Body of pancreas (tissue), 4 donors: ENCODE measurements around the gene CSF2RB. TPM values are rescaled to one million over a fixed set of nuclear protein-coding genes. Genes with fewer than 3 reads are reported as not detected.

Source experiments
- ATAC-seq: fragments of 150-250 bp; one replicate; pipeline ENCODE4 v1.9.1; 2016
- DNase-seq, 4 donors: peaks; one replicate each; pipeline ENCODE4 v3.0.0-alpha.2; 2019
- H3K27ac ChIP-seq, 4 donors: fragments of 200-600 bp; sonication (generic); 1 replicate in 3 of 4; 2 replicates in 1 of 4; pipeline versions ENCODE4 v1.5.1 to v1.6.1; 2016 to 2019; ENCODE audit warnings: mild to moderate bottlenecking in 1 of 4, mixed read lengths in 1 of 4, moderate library complexity in 1 of 4
- H3K27me3 ChIP-seq, 2 donors: fragments of 200-600 bp; sonication (generic); one replicate each; pipeline ENCODE4 v1.6.0; 2016; ENCODE audit warnings: mild to moderate bottlenecking in 1 of 2
- H3K36me3 ChIP-seq, 2 donors: fragments of 200-600 bp; sonication (generic); replicated peaks in 1 of 2; 2 replicates each; pipeline ENCODE4 v1.5.1; 2016; ENCODE audit warnings: low read depth in 2 of 2; ENCODE audit not compliant: insufficient read depth in 1 of 2
- H3K4me1 ChIP-seq: fragments of 200-600 bp; sonication (generic); one replicate; pipeline ENCODE4 v1.6.0; 2016
- H3K4me3 ChIP-seq, 2 donors: fragments of 200-600 bp; sonication (generic); 1 replicate in 1 of 2; 2 replicates in 1 of 2; pipeline ENCODE4 v1.5.1; 2016 to 2019
- H3K9me3 ChIP-seq, 3 donors: fragments of 200-600 bp; sonication (generic); 1 replicate in 2 of 3; 2 replicates in 1 of 3; pipeline ENCODE4 v1.5.1; 2016
- POLR2A ChIP-seq, 3 donors: fragments of 450-650 bp; IDR thresholded peaks; one replicate each; pipeline ENCODE4 v1.6.1; 2016; ENCODE audit warnings: antibody characterized with exemption in 3 of 3, mild to moderate bottlenecking in 2 of 3
- WGBS, 2 donors: methylation state at CpG; one replicate each; pipeline ENCODE4 v1.1.5; 2017; 5-methylcytosine and 5-hydroxymethylcytosine counted together
- intact Hi-C: fragments of 100-400 bp; cut with DNase I; formaldehyde crosslinking; loops from one replicate; pipeline ENCODE4 v1.15.1; 2023
- total RNA-seq, 2 donors: library from RNA; depleted of rRNA; stranded (reverse); fragments of >200 nt; gene quantifications; one replicate each; pipeline ENCODE4 v1.1.0, GENCODE V29; 2016
- TF ChIP-seq, protein P1 (sequence below), 7 experiments: fragments of 450-650 bp in 4 of 7; fragments of 200-600 bp in 3 of 7; sonication (generic) in 3 of 7; IDR thresholded peaks; one replicate each; pipeline ENCODE4 v1.5.1; 2016 to 2019; ENCODE audit warnings: antibody characterized with exemption in 7 of 7

CSF2RB gene
- total RNA-seq, 2 donors from 2014 or later = 2.0 to 2.9 TPM

DNA sequence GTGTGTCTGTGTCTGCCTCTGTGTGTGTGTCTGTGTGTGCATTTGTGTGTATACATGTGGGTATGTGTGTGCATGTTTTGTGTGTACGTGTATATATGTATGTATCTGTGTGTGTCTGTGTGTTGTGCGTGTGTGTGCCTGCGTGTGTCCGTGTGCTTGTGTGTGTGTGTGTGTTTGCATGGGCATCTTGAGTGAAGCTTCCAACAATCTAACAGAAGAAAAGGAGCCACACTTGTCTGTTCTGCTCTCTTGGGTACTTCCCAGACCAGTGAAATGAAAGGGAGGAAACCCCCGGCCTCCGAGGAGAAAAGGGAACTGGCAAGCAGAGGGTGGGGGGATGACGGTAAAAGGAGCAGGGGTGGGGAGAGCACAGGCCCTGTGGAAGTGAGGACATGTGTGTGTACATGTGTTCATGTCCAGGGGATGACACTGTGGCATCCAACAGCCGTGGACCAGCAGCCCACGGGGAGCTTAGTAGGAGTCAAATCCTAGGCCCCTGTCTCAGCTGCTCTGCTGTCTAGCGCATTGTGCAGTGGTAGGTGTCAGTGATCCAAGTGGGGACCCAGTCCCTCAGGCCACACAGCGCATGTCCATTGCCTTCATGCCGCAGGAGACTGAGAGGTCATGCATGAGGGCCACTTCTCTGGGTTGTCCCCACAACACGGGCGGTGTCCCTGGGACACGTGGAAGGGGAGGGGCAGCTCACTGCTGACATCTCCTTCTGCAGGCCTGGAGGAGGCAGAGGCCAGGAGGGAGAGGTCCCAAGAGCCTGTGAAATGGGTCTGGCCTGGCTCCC is 8.1 kb downstream of the CSF2RB start:
- no peaks in the 10 kb centered on the region for H3K36me3 ChIP-seq
- H3K4me3 ChIP-seq = no peak overlapping the region
- H3K27me3 ChIP-seq = no peaks in the 10 kb centered on the region
- H3K9me3 ChIP-seq = no peaks in the 10 kb centered on the region
- peak in 1 of 4 donors; percentile 53 for DNase-seq
- intact Hi-C loops = no loop called here
- WGBS, 2 donors = 56 to 62% methylated on average over 11 to 15 of the region's 15 CpGs
- TF ChIP-seq, protein P1, sequence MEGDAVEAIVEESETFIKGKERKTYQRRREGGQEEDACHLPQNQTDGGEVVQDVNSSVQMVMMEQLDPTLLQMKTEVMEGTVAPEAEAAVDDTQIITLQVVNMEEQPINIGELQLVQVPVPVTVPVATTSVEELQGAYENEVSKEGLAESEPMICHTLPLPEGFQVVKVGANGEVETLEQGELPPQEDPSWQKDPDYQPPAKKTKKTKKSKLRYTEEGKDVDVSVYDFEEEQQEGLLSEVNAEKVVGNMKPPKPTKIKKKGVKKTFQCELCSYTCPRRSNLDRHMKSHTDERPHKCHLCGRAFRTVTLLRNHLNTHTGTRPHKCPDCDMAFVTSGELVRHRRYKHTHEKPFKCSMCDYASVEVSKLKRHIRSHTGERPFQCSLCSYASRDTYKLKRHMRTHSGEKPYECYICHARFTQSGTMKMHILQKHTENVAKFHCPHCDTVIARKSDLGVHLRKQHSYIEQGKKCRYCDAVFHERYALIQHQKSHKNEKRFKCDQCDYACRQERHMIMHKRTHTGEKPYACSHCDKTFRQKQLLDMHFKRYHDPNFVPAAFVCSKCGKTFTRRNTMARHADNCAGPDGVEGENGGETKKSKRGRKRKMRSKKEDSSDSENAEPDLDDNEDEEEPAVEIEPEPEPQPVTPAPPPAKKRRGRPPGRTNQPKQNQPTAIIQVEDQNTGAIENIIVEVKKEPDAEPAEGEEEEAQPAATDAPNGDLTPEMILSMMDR (IDR thresholded peaks at IDR 0.05) = no peak
- no peak for ATAC-seq
- H3K27ac ChIP-seq = no peak overlapping the region
- no peaks in the 10 kb centered on the region for H3K4me1 ChIP-seq

DNA sequence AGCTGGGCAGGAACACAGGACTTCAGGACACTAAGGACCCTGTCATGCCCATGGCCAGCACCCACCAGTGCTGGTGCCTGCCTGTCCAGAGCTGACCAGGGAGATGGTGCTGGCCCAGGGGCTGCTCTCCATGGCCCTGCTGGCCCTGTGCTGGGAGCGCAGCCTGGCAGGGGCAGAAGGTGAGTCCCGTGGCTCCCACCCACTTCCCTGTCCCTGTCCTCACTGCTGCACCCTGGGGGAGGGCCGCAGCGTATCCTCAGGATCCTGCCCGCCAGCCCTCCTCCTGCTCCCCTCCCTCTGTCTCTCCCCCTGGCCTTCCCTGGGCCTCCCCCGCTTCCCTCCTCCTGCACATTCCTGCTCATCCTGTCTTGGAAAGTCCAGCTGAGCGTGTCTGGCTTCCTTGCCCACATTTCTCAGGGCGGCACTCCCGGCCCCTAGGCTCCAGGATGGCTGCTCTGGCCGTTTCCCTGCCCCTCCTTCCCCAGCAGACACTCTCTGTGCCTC is 8.7 kb downstream of the CSF2RB start:
- Histone ChIP-seq H3K4me1 (no peaks in the 10 kb centered on the region), H3K27ac (no peak overlapping the region), H3K27me3 (no peaks in the 10 kb centered on the region), H3K36me3 (no peaks in the 10 kb centered on the region), H3K9me3 (no peaks in the 10 kb centered on the region), H3K4me3 (no peak overlapping the region)
- TF ChIP-seq, protein P1 (IDR thresholded peaks at IDR 0.05) = no peak
- TF ChIP-seq POLR2A (IDR thresholded peaks at IDR 0.05) = no peak
- ATAC-seq (no peak), DNase-seq (no peak)
- intact Hi-C loops = no loop called here
- WGBS, 2 donors = 50 to 53% methylated on average over 9 to 10 of the region's 10 CpGs

DNA sequence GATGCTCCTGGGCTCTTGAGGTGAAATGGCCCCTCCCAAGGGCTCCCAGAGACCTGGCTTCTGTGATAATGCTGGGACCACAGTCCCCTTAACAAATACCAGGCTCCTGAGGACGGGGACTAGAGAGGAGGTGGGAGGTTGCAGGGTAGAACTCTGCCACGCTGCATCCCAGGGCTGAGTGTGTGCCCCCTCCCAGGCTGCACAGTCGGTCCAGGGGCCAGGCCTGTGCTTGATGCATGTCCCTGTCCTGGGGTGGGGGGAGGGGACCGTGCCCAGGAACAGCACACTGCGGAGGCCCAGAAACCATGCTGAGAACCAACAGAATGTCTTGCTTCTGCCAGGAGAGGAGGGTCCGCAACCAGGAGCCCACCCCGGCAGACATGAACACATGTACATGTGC is 9.3 kb downstream of the CSF2RB start:
- no peak for ATAC-seq

DNA sequence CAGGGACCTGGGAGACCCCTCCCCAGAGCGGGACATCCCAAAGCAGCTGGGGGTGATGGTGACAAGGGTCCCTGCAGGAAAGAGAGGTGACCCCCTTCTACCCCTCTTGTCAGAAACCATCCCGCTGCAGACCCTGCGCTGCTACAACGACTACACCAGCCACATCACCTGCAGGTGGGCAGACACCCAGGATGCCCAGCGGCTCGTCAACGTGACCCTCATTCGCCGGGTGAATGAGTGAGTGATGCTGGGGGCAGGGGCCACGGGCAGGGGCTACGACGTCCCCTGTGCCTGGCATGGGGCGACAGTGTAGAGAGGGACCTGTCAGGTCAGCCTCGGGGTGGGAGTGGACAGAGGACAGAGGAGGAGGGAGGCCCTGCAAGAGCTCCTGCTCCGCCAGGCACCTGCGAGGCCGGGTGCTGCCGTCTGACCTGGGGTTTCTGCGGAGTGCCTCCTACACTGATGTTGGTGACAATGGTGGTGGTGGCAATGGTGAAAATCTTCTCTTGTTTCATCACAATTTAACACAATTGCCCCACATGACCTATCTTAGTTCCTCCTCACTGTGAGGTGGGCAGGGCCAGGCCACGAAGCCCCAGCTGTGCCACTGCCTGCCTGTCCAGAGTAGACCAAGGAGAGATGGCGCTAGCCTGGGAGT is 9.8 kb downstream of the CSF2RB start:
- intact Hi-C loops = no loop called here
- no peak overlapping the region for H3K27ac ChIP-seq

More for the DNA sequence above, 9.3 kb downstream of the CSF2RB start:
- H3K4me1 ChIP-seq = no peaks in the 10 kb centered on the region
- no peaks in the 10 kb centered on the region for H3K36me3 ChIP-seq
- H3K27me3 ChIP-seq = no peaks in the 10 kb centered on the region
- H3K9me3 ChIP-seq = no peaks in the 10 kb centered on the region
- DNase-seq = no peak
- TF ChIP-seq POLR2A (IDR thresholded peaks at IDR 0.05) = no peak
- TF ChIP-seq, protein P1 (IDR thresholded peaks at IDR 0.05) = no peak
- 61% methylated on average over 7 of the region's 7 CpGs; no CpG with 5 or more reads in 1 of the 2 donors for WGBS, 2 donors
- H3K27ac ChIP-seq = no peak overlapping the region
- no peak overlapping the region for H3K4me3 ChIP-seq
- intact Hi-C loops = no loop called here

More for the DNA sequence above, 9.8 kb downstream of the CSF2RB start:
- no peaks in the 10 kb centered on the region for H3K9me3 ChIP-seq
- no peaks in the 10 kb centered on the region for H3K27me3 ChIP-seq
- H3K4me3 ChIP-seq = no peak overlapping the region
- H3K4me1 ChIP-seq = no peaks in the 10 kb centered on the region
- ATAC-seq = no peak
- no peaks in the 10 kb centered on the region for H3K36me3 ChIP-seq
- DNase-seq = no peak
- TF ChIP-seq, protein P1 (IDR thresholded peaks at IDR 0.05) = no peak
- TF ChIP-seq POLR2A (IDR thresholded peaks at IDR 0.05) = no peak
- WGBS, 2 donors = 54% methylated on average over 13 to 21 of the region's 21 CpGs
